Skeletal muscle satellite cell (primary cell): ENCODE results near the gene WNT5A. TPM values are rescaled to one million over a fixed set of nuclear protein-coding genes. Genes with fewer than 3 reads are reported as not detected.

ENCODE experiments used
- H3K27me3 ChIP-seq: 2 replicates; pipeline ENCODE4 v1.7.0; 2013; ENCODE audit warnings: low read length; ENCODE audit not compliant: control insufficient read depth, insufficient read depth
- H3K36me3 ChIP-seq: 2 replicates; pipeline ENCODE4 v1.7.0; 2013; ENCODE audit warnings: mild to moderate bottlenecking, control low read depth, low read length; ENCODE audit not compliant: insufficient read depth
- H3K4me1 ChIP-seq: 2 replicates; pipeline ENCODE4 v1.7.0; 2013; ENCODE audit warnings: low read length; ENCODE audit not compliant: control insufficient read depth, insufficient read depth
- H3K4me2 ChIP-seq: 2 replicates; pipeline ENCODE4 v1.7.0; 2013; ENCODE audit warnings: mild to moderate bottlenecking, low read length
- H3K4me3 ChIP-seq: 2 replicates; pipeline ENCODE4 v1.7.0; 2013; ENCODE audit warnings: low read length
- H3K9ac ChIP-seq: 2 replicates; pipeline ENCODE4 v1.7.0; 2013; ENCODE audit warnings: mild to moderate bottlenecking, low read depth, low read length, moderate library complexity
- H3K9me3 ChIP-seq: replicated peaks from 2 replicates; pipeline ENCODE4 v1.7.0; 2013; ENCODE audit warnings: mild to moderate bottlenecking, control low read depth, low read length
- total RNA-seq: library from RNA; depleted of rRNA; stranded (reverse); fragments of >200 nt; gene quantifications from 2 replicates; pipeline ENCODE4 v1.2.3, GENCODE V29; 2012; rRNA removed

WNT5A gene
- 84.9 and 197 TPM in 2 replicates for total RNA-seq

DNA sequence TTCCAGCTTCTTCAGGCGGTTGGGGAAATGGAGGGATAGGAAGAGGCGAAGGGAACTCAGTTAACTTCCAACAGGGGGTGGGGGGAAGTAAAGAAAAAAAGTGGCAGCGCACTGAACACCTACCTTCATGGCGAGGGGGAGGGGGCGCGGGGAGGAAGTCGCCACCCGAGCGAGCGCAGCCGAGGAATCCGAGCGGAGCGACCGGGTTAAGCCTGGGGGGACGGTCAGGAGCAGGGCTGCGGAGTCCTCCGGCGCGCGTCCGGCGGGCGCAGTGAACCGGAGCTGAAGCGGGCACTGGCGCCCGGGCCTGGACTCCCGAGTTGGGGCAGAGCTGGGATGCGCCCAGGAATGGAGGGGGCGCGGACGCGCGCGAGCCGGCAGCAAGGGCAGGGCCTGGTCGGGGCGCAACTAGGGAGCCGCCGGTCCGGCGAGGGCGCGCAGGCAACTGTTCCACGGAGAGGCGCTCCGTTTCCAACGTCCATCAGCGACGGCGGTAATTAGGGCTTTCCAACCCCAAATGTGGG, at the start of gene WNT5A:
WNT5A (minus strand) TSS at position 450 of the 524 bp plus-strand sequence; CDS start at position 129, 321 bp downstream.
- Histone ChIP-seq H3K4me3 (peak within 1 kb of the TSS; percentile 76), H3K4me2 (peak within 1 kb of the TSS; percentile 96), H3K27me3 (no peaks in the 10 kb centered on the region), H3K4me1 (peaks cover 59% of the 10 kb centered on the region), H3K9me3 (no peaks in the 10 kb centered on the region), H3K9ac (peak within 1 kb of the TSS; percentile 95), H3K36me3 (peaks cover 23% of the 10 kb centered on the region)

DNA sequence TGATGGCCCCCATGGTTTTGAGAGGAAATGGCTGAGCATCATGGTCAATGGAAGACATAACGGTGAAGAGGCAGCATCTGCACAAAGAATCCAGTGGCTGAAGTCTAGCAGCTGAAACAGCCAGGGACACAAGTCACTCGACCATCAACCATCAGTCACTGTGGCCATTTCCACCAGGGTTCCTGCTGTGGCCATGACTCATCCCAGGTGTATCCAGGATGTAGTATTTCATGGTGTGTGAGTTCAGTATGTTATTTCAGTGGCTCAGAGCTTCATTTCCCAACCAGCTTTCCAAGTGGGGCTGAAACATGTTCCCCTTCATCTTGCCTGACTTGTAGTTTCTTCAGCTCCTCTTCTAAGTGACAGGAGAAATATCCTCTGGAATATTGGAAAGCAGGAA, 47.8 kb upstream of the WNT5A start:
- H3K27me3 ChIP-seq: peaks cover 12% of the 10 kb centered on the region
- no peak overlapping the region for H3K4me2 ChIP-seq
- H3K9me3 ChIP-seq: no peaks in the 10 kb centered on the region
- no peak overlapping the region for H3K9ac ChIP-seq
- H3K4me1 ChIP-seq: no peaks in the 10 kb centered on the region
- H3K4me3 ChIP-seq: no peak overlapping the region
- H3K36me3 ChIP-seq: no peaks in the 10 kb centered on the region

DNA sequence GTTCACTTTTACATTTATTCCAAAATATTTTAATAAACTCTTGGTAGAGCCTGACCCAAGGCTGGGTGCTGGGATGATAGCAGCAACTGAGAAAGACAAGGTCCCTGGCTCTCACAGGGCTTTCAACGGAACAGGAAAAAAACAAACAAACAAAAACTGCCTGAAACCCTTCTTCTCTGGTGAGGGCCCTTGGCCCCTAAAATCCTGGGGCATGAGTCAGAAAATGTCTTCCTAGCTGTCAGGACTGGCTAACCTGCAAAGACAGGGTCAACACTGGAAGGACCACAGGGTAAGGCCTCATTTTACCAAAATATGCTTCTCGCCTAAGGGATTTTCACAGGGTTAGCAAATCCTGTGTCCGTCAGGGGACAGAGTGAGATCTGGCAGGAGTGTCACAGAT, 45.7 kb upstream of the WNT5A start:
- Histone ChIP-seq H3K27me3 (peaks cover 5% of the 10 kb centered on the region), H3K4me3 (no peak overlapping the region), H3K9ac (no peak overlapping the region), H3K4me1 (no peaks in the 10 kb centered on the region), H3K9me3 (no peaks in the 10 kb centered on the region), H3K4me2 (no peak overlapping the region), H3K36me3 (no peaks in the 10 kb centered on the region)

DNA sequence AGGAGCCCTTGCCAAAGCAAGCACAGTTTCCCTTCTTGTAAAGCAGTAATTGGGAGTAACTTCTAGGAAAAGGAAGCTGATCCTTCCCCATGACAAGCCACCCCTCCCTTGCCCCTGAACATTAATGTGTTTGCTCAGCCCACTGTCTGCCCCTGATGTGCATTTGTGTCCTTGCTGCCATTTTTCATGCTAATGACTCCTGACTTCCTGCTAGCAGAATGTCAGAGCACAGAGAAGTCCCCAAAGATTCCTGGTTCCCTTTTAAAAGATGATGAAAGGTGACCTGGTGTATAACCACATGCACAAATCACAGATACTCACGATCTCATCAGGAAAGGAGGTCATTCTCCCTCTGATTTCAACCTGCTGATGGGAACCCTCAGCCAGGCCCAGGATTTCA, 44.2 kb upstream of the WNT5A start:
- H3K9me3 ChIP-seq: no peaks in the 10 kb centered on the region
- no peak overlapping the region for H3K4me3 ChIP-seq
- H3K27me3 ChIP-seq: no peaks in the 10 kb centered on the region
- no peaks in the 10 kb centered on the region for H3K4me1 ChIP-seq
- no peak overlapping the region for H3K4me2 ChIP-seq
- H3K9ac ChIP-seq: no peak overlapping the region
- no peaks in the 10 kb centered on the region for H3K36me3 ChIP-seq

DNA sequence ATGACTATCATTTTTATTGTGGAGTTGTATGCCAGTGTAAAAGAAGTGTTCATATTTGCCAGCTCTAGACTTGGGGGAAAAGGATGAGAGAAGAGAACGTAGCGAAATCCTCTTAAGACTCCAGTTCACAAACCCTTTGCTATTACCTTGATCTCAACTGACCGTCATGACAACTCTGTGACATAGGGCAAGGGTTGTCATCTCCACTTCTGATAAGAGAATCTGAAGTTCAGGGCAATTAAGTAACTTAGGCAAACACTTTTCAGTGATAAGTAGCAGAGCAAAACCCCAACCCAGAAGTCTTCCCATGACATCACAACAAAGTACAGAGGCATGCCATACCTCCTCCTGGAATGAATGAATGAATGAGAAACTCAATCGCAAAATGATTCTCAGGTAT, 40.3 kb upstream of the WNT5A start:
- H3K36me3 ChIP-seq: no peaks in the 10 kb centered on the region
- no peaks in the 10 kb centered on the region for H3K9me3 ChIP-seq
- H3K4me1 ChIP-seq: peaks cover 12% of the 10 kb centered on the region
- no peak overlapping the region for H3K4me3 ChIP-seq
- no peaks in the 10 kb centered on the region for H3K27me3 ChIP-seq
- no peak overlapping the region for H3K9ac ChIP-seq
- H3K4me2 ChIP-seq: no peak overlapping the region

DNA sequence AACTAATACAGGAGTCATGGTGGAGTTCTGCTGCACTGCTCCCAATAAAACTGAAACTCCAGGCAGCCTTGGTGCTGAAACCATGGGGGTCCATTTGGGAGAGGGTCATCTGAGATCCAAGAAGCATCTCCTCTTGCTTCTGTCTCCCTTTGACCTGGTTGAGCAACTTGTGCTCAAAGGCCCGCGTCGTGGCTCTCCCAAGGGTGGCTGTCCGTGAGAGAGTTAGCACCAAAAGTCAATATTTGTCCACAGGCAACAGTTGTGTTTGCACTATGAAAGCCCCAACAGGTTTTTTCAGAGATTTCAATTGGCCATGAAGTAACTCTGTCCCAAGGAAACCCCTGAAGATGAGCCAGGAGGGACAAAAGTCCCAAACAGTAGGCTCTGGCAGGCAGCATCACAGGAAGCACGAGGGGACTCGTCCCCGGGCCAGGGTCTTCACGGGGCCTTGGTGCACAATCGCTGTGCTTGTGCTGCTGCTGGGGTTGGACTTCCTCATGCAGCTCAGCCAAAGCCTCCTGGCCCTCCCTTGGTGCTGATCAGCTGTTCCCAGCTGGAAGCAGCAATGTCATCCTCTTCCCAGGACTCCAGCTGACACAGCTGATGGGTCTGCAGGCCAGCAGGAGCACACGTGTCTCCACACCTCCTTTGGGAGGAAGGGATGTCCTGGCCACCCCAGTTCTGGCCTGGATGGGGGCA, 39.4 kb upstream of the WNT5A start:
- no peak overlapping the region for H3K9ac ChIP-seq
- H3K4me2 ChIP-seq: no peak overlapping the region
- no peaks in the 10 kb centered on the region for H3K36me3 ChIP-seq
- no peaks in the 10 kb centered on the region for H3K27me3 ChIP-seq
- no peak overlapping the region for H3K4me3 ChIP-seq
- no peaks in the 10 kb centered on the region for H3K9me3 ChIP-seq
- peaks cover 12% of the 10 kb centered on the region for H3K4me1 ChIP-seq

DNA sequence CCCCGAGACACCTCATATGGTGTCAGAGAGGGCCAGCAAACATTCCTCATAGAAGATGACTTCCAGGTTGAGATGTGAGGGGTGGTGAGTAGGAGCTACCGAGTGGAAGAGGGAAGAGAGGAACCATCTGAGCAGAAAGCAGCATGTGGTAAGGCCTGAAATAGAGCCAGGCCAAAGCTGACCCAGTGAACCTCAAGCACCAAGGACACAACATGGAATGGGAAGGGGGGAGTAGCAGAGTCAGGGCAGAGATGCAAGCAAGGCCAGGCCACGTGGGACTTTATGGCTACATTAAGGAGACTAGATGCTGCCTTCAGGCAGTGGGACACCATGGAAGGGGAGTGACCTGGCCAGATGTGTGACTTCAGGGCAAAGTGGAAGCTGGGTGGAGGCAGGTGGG, 38.3 kb upstream of the WNT5A start:
- H3K4me3 ChIP-seq: no peak overlapping the region
- H3K4me2 ChIP-seq: no peak overlapping the region
- no peaks in the 10 kb centered on the region for H3K27me3 ChIP-seq
- no peaks in the 10 kb centered on the region for H3K36me3 ChIP-seq
- H3K9me3 ChIP-seq: no peaks in the 10 kb centered on the region
- H3K9ac ChIP-seq: no peak overlapping the region
- peaks cover 12% of the 10 kb centered on the region for H3K4me1 ChIP-seq

DNA sequence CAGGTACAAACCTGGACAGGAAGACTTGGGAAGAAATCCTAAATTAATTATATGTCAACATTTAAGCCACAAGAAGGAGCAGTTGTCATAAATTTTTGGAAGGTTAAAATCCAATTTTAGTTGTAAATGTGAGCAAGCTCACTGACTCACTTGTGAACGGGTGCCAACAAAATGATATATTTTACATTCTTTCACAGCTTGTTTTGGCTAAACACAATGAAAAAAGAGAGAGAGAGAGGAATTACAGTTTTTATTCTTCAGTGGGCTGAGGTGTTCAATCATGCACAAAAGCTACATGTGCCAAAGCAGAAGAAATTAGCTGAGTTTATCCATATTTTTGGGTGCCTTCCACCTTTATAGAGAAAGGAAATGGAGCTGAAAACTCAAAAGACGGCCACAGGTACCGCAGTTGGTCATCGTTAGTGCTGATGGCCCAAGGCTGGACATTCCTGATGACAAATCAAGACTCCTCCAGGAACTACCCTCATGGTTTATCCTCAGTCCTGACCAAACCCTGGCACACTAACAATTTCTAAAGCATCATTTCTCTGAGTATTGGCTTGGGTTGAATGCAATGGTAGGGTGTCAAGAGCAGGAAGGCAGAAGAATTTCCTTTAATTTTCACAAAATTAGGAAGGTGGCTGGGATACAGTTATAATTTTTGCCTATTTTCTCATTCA, 37.6 kb upstream of the WNT5A start:
- Histone ChIP-seq H3K9me3 (no peaks in the 10 kb centered on the region), H3K9ac (no peak overlapping the region), H3K4me1 (peaks cover 12% of the 10 kb centered on the region), H3K4me3 (no peak overlapping the region), H3K27me3 (no peaks in the 10 kb centered on the region), H3K4me2 (peak overlapping the region; percentile 31), H3K36me3 (no peaks in the 10 kb centered on the region)

DNA sequence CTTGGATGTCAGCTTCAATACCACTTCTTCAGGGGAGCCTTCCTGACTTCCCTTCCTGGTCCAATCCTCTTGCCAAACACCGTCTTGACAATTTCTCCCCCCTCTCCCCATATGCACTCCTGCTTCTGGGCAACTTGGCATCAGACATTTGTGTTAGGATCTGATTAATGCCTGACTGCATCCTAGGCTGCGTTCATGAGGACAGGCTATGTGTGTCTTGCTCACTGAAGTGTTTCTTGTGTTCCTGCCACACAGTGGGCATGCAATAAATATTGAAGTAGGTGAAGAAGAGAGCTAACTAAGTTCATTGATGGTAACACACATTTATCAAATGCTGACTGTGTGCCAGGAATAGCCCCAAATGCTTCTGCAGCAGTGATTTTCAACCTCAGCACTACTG, 36.4 kb upstream of the WNT5A start:
- Histone ChIP-seq H3K9me3 (no peaks in the 10 kb centered on the region), H3K4me1 (peaks cover 21% of the 10 kb centered on the region), H3K36me3 (no peaks in the 10 kb centered on the region), H3K4me2 (no peak overlapping the region), H3K27me3 (no peaks in the 10 kb centered on the region), H3K9ac (no peak overlapping the region), H3K4me3 (no peak overlapping the region)

DNA sequence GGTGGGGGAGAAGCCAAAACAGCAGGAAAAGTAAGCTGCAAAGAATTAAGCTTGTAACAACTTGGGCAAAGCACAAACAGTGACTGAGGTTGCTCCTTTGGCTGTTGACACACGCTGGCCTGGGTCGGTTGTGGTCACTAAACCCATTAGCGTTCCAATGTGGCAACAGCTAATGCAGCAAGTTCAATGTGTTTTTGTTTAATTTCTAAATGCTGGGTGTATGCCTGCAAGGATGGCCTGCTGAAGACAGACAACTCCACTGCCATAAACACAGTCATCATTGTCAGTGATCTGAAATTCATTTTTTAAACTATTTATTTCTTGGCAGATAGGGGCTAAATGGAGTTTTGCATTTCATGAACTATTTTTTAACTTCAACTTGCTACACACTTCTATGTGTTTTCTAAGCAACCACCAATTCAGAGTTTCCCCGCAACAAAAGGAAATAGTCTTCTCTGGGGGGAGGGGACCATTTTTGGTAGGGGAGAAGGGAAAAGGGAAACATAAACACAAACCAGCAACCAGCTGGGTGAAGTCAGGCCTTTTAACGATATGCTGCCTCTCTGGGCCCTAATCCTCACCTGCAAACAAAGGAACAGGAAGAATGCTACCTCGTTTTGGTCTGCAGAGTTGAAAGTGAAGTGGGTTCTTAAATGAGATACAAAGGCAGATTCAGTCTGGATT, 34.8 kb upstream of the WNT5A start:
- Histone ChIP-seq H3K27me3 (no peaks in the 10 kb centered on the region), H3K4me3 (no peak overlapping the region), H3K9ac (no peak overlapping the region), H3K9me3 (no peaks in the 10 kb centered on the region), H3K36me3 (no peaks in the 10 kb centered on the region), H3K4me1 (peaks cover 21% of the 10 kb centered on the region), H3K4me2 (no peak overlapping the region)

DNA sequence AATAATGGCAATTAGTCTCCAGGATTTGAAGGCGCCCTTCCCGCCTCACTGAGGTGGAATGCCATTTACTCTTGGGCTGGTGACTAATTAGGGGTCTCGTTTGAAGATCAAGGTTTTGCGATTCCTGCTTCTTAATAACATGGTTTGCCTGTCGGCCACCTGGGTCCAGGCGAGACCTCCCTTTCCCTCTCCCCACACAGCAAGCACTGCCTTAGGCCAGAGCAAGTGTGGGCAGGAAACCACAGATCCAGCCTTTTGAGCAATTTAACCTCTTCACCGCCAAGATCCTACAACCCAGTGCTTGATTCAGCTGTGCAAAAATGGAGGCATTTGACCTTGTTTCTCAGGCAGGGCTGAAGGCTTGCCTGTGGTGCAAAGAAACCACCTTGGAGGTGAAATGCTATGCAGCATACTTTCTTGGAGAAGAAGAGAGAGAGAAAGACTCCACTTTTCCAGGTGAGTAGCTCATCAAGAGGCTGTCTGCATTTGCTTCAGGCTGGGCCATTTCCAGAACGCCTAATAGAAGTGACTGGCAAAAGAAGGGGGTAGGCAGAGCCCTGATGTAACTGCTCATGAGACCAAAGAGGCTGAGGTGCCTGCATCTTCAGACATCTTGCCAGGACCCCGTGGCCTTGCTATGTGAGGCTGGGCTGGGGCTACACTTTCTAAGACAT, 34.1 kb upstream of the WNT5A start:
- no peaks in the 10 kb centered on the region for H3K36me3 ChIP-seq
- H3K9me3 ChIP-seq: no peaks in the 10 kb centered on the region
- H3K9ac ChIP-seq: no peak overlapping the region
- no peak overlapping the region for H3K4me2 ChIP-seq
- H3K27me3 ChIP-seq: no peaks in the 10 kb centered on the region
- H3K4me1 ChIP-seq: peaks cover 21% of the 10 kb centered on the region
- H3K4me3 ChIP-seq: no peak overlapping the region
